ENCODE results near the gene ORM1.

DNA sequence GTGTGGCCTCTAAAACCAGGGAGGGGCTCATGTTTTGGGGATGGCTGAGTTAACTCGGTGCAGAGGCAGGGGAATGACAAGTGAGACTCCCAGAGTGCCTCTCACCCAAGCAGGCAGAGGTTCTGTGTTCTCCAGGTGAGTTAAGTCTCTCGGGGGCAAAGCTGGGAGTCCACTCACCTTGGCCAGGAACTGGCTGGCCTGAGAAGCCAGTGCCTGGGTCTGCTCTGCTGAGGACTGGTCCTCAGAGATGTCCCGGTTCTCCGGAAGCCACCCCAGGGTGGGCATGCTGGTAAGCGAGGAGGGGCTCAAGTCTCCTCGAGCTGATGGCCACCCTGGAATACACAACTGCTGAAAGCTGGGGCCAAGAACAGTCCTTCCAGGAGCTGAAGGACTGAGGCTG is 44.5 kb downstream of the ORM1 start:
- TF ChIP-seq EZH2 (IDR thresholded peaks at IDR 0.05; ENCODE audit: borderline replicate concordance, low read length): no peak
- TF ChIP-seq, protein P1, sequence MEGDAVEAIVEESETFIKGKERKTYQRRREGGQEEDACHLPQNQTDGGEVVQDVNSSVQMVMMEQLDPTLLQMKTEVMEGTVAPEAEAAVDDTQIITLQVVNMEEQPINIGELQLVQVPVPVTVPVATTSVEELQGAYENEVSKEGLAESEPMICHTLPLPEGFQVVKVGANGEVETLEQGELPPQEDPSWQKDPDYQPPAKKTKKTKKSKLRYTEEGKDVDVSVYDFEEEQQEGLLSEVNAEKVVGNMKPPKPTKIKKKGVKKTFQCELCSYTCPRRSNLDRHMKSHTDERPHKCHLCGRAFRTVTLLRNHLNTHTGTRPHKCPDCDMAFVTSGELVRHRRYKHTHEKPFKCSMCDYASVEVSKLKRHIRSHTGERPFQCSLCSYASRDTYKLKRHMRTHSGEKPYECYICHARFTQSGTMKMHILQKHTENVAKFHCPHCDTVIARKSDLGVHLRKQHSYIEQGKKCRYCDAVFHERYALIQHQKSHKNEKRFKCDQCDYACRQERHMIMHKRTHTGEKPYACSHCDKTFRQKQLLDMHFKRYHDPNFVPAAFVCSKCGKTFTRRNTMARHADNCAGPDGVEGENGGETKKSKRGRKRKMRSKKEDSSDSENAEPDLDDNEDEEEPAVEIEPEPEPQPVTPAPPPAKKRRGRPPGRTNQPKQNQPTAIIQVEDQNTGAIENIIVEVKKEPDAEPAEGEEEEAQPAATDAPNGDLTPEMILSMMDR (IDR thresholded peaks at IDR 0.05; ENCODE audit: low read length): no peak

Measured in OCI-LY1 (cell line).